ENCODE measurements around the gene DLGAP1. TPM values are rescaled to one million over a fixed set of nuclear protein-coding genes. Genes with fewer than 3 reads are reported as not detected.
A peak's percentile ranks its signal among the peaks of the same experiment; 100 is the strongest.

Gene DLGAP1
- total and polyA plus RNA-seq, 2 of the 13 experiments (the other 11 are each of a cell fraction or from before 2014, with no cell fraction given), result 0.01 TPM; not detected in 1

DNA sequence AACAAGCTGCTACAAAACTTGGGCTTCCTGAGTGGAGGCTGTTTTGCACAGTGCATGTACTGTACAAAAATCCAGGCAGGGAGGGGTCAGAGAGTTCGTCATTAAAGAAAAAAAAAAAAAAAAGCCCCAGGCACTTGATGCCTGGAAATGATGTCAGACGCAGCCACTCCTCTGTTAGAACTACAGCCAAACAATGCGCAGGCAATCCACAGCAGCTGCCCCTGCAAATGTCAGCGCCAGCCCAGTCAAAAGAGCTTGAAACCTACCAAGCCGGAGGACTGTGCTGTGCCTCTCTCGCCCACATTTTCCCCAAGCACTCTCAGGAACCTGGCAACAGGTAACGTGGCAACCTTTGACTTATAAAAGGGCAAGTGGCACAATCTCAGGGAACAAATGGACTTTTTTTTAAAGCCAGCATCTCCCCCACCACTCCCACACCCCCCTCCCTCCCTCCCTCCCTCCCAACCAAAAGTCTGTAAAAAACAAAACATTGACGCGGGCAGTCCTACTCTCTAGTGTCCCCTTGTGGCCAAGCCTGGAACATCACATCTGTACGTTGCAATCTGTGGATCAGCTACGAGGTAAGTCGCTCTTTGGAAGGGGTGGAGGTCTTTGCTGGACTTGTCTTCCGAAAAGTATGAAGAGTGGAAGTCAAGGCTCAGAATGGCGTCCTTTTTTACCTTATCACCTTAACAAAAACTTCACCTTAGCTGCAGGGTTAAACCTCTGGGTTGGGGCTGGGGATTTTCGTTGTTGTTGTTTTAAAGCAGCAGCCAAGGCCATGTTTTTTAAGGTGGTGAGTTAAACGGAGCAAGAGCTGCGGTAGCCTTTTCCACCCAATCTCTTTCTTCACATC lies 861.0 kb downstream of the DLGAP1 start (continued):
- TF ChIP-seq ZMYM2 (CRISPR knock-in tag; IDR thresholded peaks at IDR 0.05) (no peak), NAIF1 (CRISPR knock-in tag; IDR thresholded peaks at IDR 0.05; ENCODE audit: borderline replicate concordance) (0 out of 2 replicates have a peak, but pooled peaks have one; percentile 34), ZNF138 (CRISPR knock-in tag; IDR thresholded peaks at IDR 0.05; ENCODE audit: low read depth) (0 out of 2 replicates have a peak, but pooled peaks have one; percentile 26), POGZ (CRISPR knock-in tag; IDR thresholded peaks at IDR 0.05) (0 out of 2 replicates have a peak, but pooled peaks have one; percentile 32), ZNF543 (CRISPR knock-in tag; IDR thresholded peaks at IDR 0.05) (0 out of 2 replicates have a peak, but pooled peaks have one; percentile 21), MBD4 (IDR thresholded peaks at IDR 0.05; ENCODE audit: borderline replicate concordance, low read length) (no peak), ZBTB20 (CRISPR knock-in tag; IDR thresholded peaks at IDR 0.05; ENCODE audit: borderline replicate concordance, low read depth) (peak; percentile 53; the same call in 1 of the 2 replicates), DR1 (CRISPR knock-in tag; IDR thresholded peaks at IDR 0.05) (no peak), NFYB (CRISPR knock-in tag; IDR thresholded peaks at IDR 0.05) (peak; percentile 2), ZNF24 (IDR thresholded peaks at IDR 0.05) (no peak), ZNF326 (CRISPR knock-in tag; IDR thresholded peaks at IDR 0.05; ENCODE audit: borderline replicate concordance) (no peak), ZNF44 (CRISPR knock-in tag; IDR thresholded peaks at IDR 0.05) (0 out of 2 replicates have a peak, but pooled peaks have one; percentile 19), MZF1 (CRISPR knock-in tag; IDR thresholded peaks at IDR 0.05; ENCODE audit: borderline replicate concordance) (no peak), ZNF432 (CRISPR knock-in tag; IDR thresholded peaks at IDR 0.05; ENCODE audit: borderline replicate concordance) (no peak), THYN1 (CRISPR knock-in tag; IDR thresholded peaks at IDR 0.05; ENCODE audit: borderline replicate concordance, low read depth) (no peak), RBFOX2 (IDR thresholded peaks at IDR 0.05; ENCODE audit: low read depth, low read length) (peak; percentile 84), JARID2 (CRISPR knock-in tag; IDR thresholded peaks at IDR 0.05; ENCODE audit: insufficient replicate concordance) (no peak), ARNT (IDR thresholded peaks at IDR 0.05) (no peak), RFXAP (CRISPR knock-in tag; IDR thresholded peaks at IDR 0.05; ENCODE audit: borderline replicate concordance) (peak; percentile 74; the same call in 1 of the 2 replicates), ZNF709 (CRISPR knock-in tag; IDR thresholded peaks at IDR 0.05) (no peak), ZFAT (CRISPR knock-in tag; conservative IDR thresholded peaks at IDR 0.05) (no peak), AHR (CRISPR knock-in tag; IDR thresholded peaks at IDR 0.05) (no peak), NRL (CRISPR knock-in tag; IDR thresholded peaks at IDR 0.05; ENCODE audit: borderline replicate concordance) (no peak), TGIF2 (CRISPR knock-in tag; IDR thresholded peaks at IDR 0.05) (peak; percentile 66; the same call in 1 of the 2 replicates), DMAP1 (CRISPR knock-in tag; IDR thresholded peaks at IDR 0.05) (no peak), ZNF446 (CRISPR knock-in tag; IDR thresholded peaks at IDR 0.05) (no peak), GPN1 (CRISPR knock-in tag; IDR thresholded peaks at IDR 0.05; ENCODE audit: borderline replicate concordance) (no peak)
- TF ChIP-seq, protein P1, sequence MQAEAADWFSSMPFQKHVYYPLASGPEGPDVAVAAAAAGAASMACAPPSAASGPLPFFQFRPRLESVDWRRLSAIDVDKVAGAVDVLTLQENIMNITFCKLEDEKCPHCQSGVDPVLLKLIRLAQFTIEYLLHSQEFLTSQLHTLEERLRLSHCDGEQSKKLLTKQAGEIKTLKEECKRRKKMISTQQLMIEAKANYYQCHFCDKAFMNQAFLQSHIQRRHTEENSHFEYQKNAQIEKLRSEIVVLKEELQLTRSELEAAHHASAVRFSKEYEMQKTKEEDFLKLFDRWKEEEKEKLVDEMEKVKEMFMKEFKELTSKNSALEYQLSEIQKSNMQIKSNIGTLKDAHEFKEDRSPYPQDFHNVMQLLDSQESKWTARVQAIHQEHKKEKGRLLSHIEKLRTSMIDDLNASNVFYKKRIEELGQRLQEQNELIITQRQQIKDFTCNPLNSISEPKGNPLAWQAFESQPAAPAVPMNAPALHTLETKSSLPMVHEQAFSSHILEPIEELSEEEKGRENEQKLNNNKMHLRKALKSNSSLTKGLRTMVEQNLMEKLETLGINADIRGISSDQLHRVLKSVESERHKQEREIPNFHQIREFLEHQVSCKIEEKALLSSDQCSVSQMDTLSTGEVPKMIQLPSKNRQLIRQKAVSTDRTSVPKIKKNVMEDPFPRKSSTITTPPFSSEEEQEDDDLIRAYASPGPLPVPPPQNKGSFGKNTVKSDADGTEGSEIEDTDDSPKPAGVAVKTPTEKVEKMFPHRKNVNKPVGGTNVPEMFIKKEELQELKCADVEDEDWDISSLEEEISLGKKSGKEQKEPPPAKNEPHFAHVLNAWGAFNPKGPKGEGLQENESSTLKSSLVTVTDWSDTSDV (CRISPR knock-in tag; IDR thresholded peaks at IDR 0.05), result no peak
- TF ChIP-seq, protein P2, sequence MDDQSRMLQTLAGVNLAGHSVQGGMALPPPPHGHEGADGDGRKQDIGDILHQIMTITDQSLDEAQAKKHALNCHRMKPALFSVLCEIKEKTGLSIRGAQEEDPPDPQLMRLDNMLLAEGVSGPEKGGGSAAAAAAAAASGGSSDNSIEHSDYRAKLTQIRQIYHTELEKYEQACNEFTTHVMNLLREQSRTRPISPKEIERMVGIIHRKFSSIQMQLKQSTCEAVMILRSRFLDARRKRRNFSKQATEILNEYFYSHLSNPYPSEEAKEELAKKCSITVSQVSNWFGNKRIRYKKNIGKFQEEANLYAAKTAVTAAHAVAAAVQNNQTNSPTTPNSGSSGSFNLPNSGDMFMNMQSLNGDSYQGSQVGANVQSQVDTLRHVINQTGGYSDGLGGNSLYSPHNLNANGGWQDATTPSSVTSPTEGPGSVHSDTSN (CRISPR knock-in tag; IDR thresholded peaks at IDR 0.05; ENCODE audit: borderline replicate concordance), result no peak

Measured in HepG2 (cell line).